Measurements from ENCODE around the gene ART1. TPM values are rescaled to one million over a fixed set of nuclear protein-coding genes. Genes with fewer than 3 reads are reported as not detected.
A peak's percentile ranks its signal among the peaks of the same experiment; 100 is the strongest.

The ART1 gene
- total and polyA plus RNA-seq, 2 of the 4 experiments (the other 2 are of a cell fraction) = not detected

DNA sequence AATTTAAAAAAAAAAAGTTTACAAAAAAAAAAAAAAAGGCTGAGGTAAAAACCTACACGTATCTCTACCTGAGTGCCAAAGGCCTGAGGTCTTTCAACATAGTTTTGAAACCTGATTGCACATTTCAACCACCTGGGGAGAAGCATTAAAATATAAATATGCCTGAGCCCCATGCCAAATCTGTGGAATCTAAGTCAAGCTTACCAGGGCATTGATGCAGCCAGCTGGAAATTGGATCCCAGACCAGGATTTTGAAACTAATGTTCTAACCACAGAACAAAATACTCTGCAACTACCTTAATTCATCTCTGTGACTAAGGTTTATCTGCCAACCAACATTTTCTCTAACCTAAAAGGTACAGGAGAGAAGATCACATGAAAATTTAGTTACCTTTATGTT, 65.0 kb downstream of the ART1 start:
- no peak overlapping the region for H3K4me2 ChIP-seq (ENCODE audit: low read depth, low read length)
- ATAC-seq (ENCODE audit: low read depth) = 0 out of 2 replicates have a peak, but pooled peaks have one; percentile 18
- no peak overlapping the region for H3K4ac ChIP-seq (ENCODE audit: low read depth, low read length)
- peak; percentile 32 for DNase-seq
- ChIA-PET CTCF (no interaction called here), POLR2A (ENCODE audit: unreplicated experiment) (interaction anchor here (0.6 kb wide), 1 partner anchor 249 kb away, joined by 4 read pairs; no protein-coding TSS in a partner anchor)
- TF ChIP-seq RCOR1 (IDR thresholded peaks at IDR 0.05; ENCODE audit: insufficient replicate concordance, low read length) (no peak), FOS (IDR thresholded peaks at IDR 0.05; ENCODE audit: low read depth, low read length) (no peak), MAFK (IDR thresholded peaks at IDR 0.05; ENCODE audit: low read depth, low read length) (no peak), BHLHE40 (IDR thresholded peaks at IDR 0.05; ENCODE audit: low read depth, low read length) (no peak), CHD1 (IDR thresholded peaks at IDR 0.05; ENCODE audit: low read depth, low read length) (no peak)
- peaks cover 30 to 36% of the 10 kb centered on the region in 2 experiments for H3K79me1 ChIP-seq (ENCODE audit: low read depth in 1 of 2, low read length in 2 of 2)
- H3K9ac ChIP-seq (ENCODE audit: low read depth, low read length) = no peak overlapping the region
- no peak overlapping the region for H2BK15ac ChIP-seq (ENCODE audit: low read depth, low read length)
- peak overlapping the region; percentile 42; the same call in 1 of the 2 replicates for H3K27ac ChIP-seq (ENCODE audit: insufficient read depth, low read length)
- no peak overlapping the region for H2AK9ac ChIP-seq (replicated peaks; ENCODE audit: low read depth, low read length, poor library complexity)
- H3K4me1 ChIP-seq (ENCODE audit: control insufficient read depth, insufficient read depth, low read length) = peaks cover 3% of the 10 kb centered on the region
- no peak overlapping the region for H4K8ac ChIP-seq (ENCODE audit: low read depth in 2 of 2, low read length in 2 of 2)
- H2BK5ac ChIP-seq (ENCODE audit: low read depth, low read length, poor library complexity, severe bottlenecking) = peak overlapping the region; percentile 79
- H4K5ac ChIP-seq (ENCODE audit: low read depth, low read length) = no peak overlapping the region
- peaks cover 23% of the 10 kb centered on the region for H3K36me3 ChIP-seq (ENCODE audit: control insufficient read depth, insufficient read depth, low read length)
- no peaks in the 10 kb centered on the region; the same call in 1 of the 2 replicates for H3K9me1 ChIP-seq (ENCODE audit: insufficient read depth, low read length)
- H3K23ac ChIP-seq (ENCODE audit: low read depth, low read length) = no peak overlapping the region
- BruUV-seq (replicated peaks) = no TSS peak
- dilution Hi-C loops (cut with HindIII; ENCODE audit: low sequenced_read_pairs, unreplicated experiment) = no loop called here
- 0 out of 2 replicates have a peak overlapping the region, but pooled peaks have one; percentile 30 for H3K18ac ChIP-seq (ENCODE audit: low read depth, low read length)
- H4K91ac ChIP-seq (ENCODE audit: insufficient read depth, low read depth, low read length) = no peak overlapping the region
- H2AFZ ChIP-seq (replicated peaks; ENCODE audit: low read length, poor library complexity) = no peak overlapping the region
- no peak overlapping the region for H3K56ac ChIP-seq (ENCODE audit: extremely low read depth, insufficient read depth, low read length)
- no peaks in the 10 kb centered on the region for H3K9me3 ChIP-seq (ENCODE audit: control insufficient read depth, insufficient read depth, low read length)
- 0 out of 2 replicates have a peak, but pooled peaks cover 3% of the 10 kb centered on the region for H4K20me1 ChIP-seq (ENCODE audit: insufficient read depth, low read length)
- in situ Hi-C loops (cut with MboI; ENCODE audit: low sequenced_read_pairs) = no loop called here
- no CpG with 5 or more reads among the region's 1 CpG for WGBS, 2 experiments (ENCODE audit: extremely low coverage in 2 of 2, insufficient read length in 1 of 2)
- H2BK20ac ChIP-seq (ENCODE audit: low read depth, low read length) = no peak overlapping the region
- H3K14ac ChIP-seq (replicated peaks; ENCODE audit: low read depth, low read length) = no peak overlapping the region
- no peak overlapping the region for H3K4me3 ChIP-seq (ENCODE audit: insufficient read depth, low read depth, low read length)
- no peaks in the 10 kb centered on the region for H3K27me3 ChIP-seq (ENCODE audit: control insufficient read depth, insufficient read depth, low read length)
- H2BK120ac ChIP-seq (ENCODE audit: low read depth, low read length) = no peak overlapping the region
- H2AK5ac ChIP-seq (ENCODE audit: low read depth, low read length) = no peak overlapping the region
- intact Hi-C loops (cut with micrococcal nuclease) = loop anchor here (10.0 kb wide), 1 partner anchor 365 kb away; no protein-coding TSS in a partner anchor

Data from IMR-90 (cell line).